ELF-1 (cell line): ENCODE data around the gene ZNF862.

Experiments used
- DNase-seq: peaks from one replicate; pipeline ENCODE4 v3.0.0-alpha.2; 2016; ENCODE audit warnings: low read depth, low spot score

ZNF862 gene

DNA sequence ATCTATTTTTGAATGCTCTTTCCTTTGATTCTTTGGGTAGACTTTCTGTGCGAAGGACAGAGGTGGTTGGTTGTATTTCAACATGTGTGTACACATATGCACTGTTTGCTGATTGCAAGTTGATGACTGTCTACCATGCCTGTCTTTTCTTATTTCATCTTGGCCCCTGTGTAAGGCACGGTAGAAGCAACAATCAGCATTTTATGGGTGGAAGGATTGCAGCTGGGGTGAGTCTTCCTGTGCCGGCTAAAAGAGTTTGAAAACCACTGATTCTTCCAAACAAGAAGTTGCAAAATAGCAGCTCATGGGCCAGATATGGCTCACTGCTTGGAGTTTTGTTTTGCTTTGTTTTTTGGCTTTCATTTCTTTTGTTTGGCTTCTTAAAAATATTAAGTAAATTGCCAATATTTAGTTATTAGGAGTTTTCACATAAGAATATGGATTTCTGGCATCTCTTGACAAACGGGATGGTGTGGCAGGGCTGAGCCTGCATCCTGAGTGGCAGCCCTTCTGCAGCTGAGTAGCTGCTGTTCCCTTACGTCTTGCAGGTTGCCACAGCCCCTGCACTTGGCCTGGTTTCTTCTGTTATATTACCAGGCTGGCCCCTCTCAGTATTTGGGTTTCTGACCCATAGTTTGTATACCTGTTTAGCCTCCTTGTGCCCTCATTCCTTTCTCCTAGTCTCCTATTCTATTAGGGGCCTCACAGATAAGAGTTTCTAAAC, 7.2 kb downstream of the ZNF862 start:
- no peak for DNase-seq

DNA sequence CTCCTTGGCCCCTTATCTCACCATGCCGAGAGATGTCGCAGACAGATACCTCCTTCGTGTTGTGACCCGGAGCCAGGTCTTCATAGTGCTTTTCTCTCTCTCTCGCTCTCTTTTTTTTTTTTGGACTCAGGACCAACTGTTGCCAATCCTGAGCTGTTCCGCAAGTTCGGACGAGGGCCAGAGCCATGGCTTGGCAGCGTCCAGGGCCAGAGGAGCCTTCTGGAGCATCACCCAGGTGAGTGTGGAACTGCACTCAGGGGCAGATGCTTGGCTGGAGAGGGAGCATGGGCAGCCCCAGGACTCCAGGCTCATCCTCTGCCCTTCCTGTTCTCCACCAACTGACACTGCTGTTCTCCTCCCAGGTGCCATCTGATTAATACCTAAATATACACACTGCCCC, 7.8 kb downstream of the ZNF862 start:
- no peak for DNase-seq

DNA sequence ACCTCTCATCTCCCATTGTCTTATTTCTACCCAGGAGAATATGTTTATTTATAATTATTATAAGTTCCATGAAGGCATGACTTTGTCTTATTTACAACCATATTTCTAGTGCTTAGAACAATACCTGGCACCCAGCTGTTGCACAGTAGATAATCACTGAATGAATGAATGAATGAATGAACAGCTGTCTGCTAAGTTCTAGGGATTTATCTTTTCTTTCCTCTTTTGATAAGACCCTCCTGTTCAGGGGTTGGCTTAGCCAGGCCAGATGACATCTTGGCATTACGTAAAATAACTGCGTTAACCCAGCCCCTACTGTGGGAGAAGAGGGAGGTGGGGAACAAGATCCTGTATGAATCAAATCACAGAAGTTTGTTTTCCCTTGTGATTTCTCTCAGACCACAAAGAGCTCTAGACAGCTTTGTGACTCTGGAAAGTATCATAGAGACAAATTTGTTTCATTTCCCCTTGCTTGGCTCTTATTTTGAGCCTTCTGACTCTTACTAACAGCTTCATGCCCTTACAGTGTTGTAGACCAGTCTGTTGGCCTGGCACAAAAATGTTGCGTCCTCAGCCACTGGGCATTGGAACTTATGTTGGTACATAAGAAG, 8.4 kb downstream of the ZNF862 start:
- no peak for DNase-seq

DNA sequence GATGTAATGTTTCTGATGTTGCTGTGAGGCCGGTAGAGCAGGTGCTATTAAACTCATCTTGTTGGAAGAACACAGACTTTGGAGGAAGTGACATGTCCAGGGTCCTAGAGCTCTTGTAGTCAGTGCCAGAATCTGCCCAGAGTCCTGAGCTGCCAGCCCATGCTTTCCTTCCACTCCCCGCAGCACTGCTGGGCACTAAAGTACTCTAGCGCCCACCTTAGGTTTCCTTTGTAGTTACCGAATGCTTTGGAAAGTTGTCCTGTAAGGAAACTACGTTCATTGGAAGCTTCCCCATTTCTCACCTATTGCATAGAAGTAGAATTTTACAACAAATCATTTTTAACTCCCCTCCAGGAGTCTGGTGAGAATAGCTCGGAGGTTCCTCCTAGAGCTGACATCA, 11.0 kb downstream of the ZNF862 start:
- no peak for DNase-seq

DNA sequence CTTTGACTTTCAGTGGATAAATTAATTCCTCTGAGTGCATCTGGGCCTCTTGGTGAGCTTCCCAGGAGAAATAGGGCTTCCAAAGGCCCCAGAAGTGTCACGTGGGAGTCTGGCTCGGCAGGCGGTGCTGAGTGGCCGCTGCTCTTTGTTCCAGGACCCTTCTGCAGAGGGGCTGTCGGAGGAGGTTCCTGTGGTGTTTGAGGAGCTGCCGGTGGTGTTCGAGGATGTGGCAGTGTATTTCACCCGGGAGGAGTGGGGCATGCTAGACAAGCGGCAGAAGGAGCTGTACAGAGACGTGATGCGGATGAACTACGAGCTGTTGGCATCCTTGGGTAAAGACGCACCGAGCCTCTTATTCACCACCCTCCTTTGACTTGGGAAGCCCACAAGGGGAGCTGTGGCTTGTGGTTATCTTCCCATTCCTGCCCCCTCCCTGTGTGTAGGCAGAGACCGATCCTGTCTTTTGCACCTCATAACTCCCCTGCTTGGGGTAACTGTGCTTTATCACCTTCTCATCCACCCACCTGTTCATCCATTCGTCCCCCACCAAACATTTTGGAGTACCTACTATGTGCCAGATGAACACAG, 11.9 kb downstream of the ZNF862 start:
- no peak for DNase-seq

DNA sequence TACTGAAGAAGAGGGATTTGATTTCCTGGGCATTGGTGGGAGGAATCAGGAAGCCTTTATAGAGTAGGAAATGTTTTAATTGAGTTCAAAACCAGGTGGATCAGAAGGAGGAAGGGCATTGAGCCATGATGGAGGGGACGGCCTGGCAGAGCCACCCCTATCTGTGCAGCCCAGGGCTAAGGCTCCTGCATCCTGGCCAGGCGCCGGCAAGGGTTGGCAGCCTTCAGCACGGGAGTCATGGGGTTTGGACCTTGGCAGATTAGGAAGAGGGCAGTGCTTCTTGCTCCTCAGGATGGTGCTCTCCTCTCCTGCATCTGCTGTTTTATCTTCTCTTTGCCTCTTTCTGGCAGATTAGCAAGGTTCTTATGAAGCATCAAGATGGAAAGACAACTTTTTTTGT, 12.5 kb downstream of the ZNF862 start:
- DNase-seq, result no peak

DNA sequence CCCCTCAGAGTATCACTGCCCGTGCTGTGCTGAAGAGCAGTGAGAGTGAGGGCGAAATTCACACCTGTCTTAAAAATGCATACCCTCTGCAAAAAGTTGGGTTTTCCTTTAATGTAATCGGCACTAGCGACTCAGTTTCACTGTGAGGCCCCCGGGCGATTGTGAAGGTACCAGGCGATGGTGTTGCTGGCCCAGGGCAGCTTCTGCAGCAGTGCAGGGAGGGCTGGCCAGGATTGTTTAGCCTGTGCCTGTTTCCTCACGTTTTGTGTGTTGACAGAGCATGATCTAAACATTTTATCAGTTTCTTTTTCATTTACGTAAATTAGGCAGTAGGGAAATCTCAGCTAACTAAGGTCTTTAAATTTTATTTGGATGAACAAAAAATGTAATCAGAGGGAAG, 13.3 kb downstream of the ZNF862 start:
- no peak for DNase-seq

DNA sequence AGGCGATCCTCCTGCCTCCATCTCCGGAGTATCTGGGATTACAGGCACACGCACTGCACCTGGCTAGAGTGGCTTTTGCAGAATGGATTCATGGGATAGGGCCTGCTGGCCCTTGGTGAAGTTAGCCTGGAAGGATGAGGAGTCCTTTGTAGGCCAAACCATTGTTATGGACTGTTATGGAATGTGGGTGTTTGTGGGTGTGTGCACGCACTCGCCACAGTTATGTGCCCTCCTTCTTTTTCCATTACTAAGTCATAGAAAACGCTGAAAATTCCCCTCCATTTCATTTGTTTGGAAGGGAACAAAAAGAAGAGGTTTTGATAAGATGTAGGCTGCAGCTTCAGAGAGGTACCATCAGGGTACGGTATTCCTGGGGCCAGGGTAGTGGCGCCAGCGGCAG, 15.0 kb downstream of the ZNF862 start:
- DNase-seq, result no peak

DNA sequence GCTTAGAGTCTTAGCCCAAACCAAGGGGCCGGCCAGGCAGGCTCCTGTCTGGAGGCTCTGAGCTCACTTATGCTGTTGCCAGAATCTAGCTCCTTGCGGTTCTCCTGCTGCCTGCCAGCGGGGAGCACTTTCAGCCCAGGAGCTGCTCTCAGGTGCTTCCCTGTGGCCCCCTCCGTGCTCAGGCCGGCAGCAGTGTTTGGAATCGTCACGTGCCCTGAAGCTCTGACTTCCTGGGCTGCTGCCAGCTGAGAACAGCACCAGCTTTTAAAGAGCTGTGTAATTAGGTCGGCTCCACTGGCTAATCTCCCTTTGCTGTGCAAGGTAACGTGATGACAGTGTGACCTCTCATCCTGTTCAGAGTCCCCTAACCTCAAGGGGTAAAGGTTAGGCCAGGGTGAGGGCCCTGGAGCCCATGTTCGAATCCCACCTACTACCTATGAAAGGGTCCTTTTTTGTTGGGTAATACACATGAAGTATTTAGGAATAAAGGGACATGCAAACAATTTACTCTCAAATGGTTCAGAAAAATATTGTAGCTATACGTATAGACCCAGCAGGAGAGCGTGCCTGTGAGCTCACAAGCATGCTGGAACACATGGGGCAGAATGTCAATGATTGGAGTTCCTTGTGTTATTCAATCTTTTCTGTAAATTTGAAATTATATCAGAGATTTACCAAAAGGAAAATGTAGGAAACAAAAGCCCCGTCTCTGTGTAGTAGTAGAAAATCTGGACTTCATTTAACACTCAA, 16.6 kb downstream of the ZNF862 start:
- DNase-seq, result peak; percentile 87

DNA sequence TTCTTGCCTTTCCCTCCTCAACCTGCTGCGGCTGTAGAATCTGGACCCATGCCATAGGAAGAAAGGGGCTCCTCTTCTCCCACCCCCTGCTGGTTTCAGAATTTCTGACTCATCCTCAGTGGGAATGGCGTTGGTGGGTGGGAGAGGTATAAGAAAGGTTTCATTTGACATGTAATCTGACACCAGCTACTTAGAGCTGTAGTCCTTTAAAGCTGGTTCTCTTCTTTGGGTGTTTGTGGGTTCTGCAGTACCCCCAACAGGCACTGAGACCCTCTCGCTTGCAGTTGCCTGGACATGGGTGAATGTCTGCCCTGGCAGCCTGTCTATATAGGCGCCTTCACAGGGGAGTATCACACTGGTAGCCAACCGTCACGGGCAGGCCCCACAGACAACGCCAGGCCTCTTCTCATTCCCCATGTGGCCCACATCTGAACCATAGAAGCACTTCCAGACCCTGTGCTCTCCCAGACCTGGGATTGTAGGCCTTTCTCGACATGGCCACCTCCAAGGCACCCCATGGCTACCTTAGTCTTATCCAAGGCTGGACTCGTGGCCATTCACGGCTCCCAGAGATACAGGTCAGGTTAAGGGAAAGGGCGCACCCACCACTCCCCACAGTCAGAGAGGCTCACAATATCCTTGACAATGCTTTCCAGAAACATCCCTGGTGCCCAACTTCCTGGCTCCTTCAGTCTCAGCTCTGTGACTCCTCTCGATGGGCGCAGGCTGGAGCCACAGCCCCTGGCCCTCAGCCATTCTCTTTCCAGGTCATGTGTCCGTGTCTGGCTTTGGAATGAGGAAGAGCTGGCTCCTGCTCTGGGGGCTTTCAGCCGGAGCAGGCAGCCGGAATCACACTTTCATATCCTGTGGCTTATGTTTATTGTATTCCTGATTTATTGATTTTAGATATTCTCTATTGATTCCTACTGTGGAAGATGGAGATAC, 17.5 kb downstream of the ZNF862 start:
- DNase-seq, result peak; percentile 69

DNA sequence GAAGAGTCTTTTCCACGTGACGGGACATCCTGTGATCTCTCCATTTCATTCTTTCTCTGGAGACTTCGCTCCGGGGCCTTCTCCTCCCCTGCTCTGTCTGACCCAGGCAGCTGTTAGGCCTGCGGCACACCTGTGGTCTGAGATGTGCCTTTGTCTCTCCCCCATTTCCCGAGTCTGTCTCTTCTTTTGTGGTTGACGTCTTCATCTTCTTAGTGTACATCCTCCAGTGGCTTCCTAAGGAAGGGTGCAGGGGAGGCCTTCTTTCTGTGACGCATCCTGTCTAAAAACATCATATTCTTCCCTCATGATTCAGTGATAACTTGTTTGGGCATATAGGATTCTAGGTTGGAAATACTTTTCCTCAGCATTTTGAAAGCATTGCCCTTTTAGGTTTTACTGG, 18.4 kb downstream of the ZNF862 start:
- DNase-seq, result no peak

DNA sequence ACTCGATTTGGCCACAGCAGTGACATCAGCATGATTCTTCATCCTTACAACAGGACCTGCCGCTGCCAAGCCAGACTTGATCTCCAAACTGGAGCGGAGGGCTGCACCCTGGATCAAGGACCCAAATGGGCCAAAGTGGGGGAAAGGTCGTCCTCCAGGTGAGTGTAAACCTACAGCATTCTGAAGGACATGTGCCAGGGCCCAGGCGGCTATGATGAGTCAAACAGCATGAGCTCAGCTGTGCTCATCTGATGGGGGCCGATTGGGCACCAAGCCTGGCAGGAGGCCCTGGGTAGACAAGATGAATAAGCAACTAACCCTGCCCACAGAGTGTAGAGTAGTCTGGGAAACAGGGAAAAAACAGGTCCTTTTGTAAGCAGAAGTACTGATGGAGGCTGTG, 21.2 kb downstream of the ZNF862 start:
- no peak for DNase-seq

DNA sequence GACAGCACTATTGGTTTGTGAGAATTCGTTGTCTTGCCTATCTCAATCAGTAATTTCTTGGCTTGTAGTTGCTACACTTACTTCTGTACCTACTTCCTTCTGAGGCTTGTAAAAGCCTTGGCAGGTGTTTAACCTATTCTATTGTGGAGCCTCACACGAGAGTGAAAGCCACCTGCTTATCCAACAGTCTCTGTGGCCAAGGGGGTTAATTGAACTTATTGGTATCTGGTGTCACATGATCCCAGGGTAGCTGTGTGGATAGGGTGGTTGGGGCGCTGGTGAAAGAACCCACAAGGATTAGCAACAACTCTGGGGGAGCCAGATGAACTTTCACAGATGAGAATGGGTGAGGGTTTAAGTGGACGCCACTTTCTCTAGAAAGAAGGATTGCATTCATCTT, 21.7 kb downstream of the ZNF862 start:
- DNase-seq, result no peak

DNA sequence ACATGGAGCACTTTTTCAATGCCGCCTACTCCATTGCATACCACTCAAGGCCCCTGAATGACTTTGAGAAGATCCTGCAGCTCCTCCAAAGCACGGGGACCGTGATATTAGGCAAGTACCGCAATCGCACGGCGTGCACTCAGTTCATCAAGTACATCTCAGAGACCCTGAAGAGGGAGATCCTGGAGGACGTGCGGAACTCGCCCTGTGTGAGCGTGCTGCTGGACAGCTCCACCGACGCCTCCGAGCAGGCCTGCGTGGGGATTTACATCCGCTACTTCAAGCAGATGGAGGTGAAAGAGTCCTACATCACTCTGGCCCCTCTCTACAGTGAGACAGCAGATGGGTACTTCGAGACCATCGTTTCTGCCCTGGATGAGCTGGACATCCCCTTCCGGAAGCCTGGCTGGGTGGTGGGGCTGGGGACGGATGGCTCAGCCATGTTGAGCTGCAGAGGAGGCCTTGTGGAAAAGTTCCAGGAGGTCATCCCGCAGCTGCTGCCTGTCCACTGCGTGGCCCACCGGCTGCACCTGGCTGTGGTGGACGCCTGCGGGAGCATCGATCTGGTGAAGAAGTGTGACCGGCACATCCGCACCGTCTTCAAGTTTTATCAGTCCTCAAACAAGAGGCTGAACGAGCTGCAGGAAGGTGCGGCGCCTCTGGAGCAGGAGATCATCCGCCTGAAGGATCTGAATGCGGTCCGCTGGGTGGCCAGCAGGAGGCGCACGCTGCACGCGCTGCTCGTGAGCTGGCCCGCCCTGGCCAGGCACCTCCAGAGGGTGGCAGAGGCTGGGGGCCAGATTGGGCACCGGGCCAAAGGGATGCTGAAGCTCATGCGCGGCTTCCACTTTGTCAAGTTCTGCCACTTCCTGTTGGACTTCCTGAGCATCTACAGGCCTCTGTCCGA, 22.9 kb downstream of the ZNF862 start:
- DNase-seq, result peak; percentile 49

DNA sequence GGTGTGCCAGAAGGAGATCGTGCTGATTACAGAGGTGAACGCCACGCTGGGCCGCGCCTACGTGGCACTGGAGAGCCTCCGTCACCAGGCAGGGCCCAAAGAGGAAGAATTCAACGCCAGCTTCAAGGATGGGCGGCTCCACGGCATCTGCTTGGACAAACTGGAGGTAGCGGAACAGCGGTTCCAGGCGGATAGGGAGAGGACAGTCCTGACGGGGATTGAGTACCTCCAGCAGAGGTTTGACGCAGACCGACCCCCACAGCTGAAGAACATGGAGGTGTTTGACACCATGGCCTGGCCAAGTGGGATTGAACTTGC, 23.5 kb downstream of the ZNF862 start:
- DNase-seq, result no peak

DNA sequence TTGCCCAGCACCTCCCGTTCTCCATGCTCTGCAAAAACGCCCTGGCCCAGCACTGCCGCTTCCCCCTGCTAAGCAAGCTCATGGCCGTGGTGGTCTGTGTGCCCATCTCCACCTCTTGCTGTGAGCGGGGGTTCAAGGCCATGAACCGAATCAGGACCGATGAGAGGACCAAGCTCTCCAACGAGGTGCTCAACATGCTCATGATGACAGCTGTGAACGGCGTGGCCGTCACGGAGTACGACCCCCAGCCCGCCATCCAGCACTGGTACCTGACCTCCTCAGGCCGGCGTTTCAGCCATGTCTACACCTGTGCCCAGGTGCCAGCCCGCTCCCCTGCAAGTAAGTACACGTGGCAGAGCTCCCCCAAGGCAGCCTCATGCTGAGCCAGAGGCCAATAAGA, 24.0 kb downstream of the ZNF862 start:
- DNase-seq, result no peak

DNA sequence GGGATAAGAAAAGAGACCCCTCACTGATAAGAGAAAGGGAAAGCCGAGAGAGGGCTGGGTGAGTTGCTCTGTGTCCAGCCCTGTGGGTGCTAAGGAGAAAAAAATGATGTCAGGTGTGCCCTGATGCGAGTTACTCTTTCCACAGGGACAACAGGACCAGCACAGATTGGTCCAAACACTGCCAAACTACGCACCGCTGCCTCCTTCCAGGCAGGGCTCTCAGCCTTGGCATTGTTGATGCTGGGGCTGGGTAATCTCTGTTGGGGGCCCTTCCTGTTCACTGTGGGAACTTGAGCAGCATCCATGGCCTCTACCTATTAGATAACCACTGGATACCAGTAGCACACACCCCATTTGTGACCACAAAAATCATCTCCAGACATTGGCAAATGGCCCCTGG, 25.3 kb downstream of the ZNF862 start:
- DNase-seq, result no peak

DNA sequence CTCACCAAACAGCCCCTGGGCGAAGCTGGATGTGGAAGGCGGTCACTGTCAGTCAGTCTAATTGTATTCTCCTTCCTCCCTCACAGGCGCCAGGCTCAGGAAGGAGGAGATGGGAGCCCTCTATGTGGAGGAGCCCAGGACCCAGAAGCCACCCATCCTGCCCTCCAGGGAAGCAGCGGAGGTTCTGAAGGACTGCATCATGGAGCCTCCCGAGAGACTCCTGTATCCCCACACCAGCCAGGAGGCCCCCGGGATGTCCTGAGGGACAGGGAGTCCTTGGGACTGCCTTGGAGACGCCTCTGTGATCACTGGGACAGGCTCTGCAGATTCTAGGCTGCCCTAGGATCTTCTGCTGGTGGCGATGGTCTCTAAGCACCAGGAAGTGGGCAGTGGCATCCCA, 25.8 kb downstream of the ZNF862 start:
- DNase-seq, result no peak

DNA sequence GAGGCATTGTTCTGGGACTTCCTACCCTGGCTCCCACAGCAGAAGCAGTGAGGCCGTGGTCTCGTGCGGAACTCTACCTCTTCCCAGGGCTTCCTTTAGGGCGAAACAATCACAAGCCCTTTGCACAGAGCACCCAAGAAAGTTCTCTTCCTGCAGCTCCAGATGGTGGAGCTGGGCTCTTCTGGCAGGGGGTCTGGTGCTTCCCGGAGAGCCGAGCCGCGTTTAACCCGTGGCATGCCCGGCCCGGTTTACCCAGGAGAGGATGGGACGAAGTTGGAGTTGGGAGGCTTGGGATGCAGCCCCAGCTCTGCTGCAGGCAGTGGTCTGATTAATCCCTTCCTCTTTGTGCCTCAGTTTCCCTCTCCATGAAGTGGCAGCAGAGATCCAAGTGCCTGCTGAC, 26.6 kb downstream of the ZNF862 start:
- no peak for DNase-seq

DNA sequence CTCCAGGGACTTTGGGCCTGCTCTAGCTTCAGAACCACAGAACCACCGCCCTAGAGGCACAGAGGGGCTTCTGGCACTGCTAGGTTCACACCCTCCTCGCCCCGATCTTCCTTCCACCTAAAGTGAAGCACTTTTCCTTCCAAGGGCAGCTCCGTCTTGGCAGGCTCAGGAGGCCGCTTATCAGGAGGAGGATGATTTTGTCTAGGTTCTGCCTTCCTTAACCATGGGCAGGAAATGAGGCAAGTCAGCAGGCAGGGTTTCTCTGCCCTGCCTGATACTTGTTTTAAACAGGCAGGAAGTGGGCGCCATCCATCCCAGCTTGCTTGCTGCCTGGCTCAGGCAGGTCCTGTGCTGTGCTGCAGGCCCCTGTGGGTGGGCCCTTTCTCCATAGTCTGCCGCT, 27.3 kb downstream of the ZNF862 start:
- DNase-seq, result no peak
